Adrenal gland (tissue), 12 donors: ENCODE measurements around the gene SRSF11. TPM values are rescaled to one million over a fixed set of nuclear protein-coding genes. Genes with fewer than 3 reads are reported as not detected.

Source experiments
- DNase-seq, 7 donors: peaks; one replicate each; pipeline ENCODE4 v3.0.0-alpha.2; 2019 to 2020
- H3K27ac ChIP-seq, 5 donors: fragments of 200-600 bp; sonication (generic) in 4 of 5; 1 replicate in 3 of 5; 2 replicates in 2 of 5; pipeline versions ENCODE4 v1.5.1 to v1.8.0; 2016 to 2020; ENCODE audit warnings: mild to moderate bottlenecking in 1 of 5
- H3K27me3 ChIP-seq: fragments of 200-600 bp; 2 replicates; pipeline ENCODE4 v1.8.0; 2021
- H3K36me3 ChIP-seq, 2 donors: fragments of 200-600 bp; replicated peaks in 1 of 2; 1 replicate in 1 of 2; 2 replicates in 1 of 2; pipeline versions ENCODE4 v1.5.1 to v1.8.0; 2018 to 2022
- H3K4me1 ChIP-seq, 2 donors: fragments of 200-600 bp; replicated peaks in 1 of 2; 1 replicate in 1 of 2; 2 replicates in 1 of 2; pipeline versions ENCODE4 v1.5.1 to v1.8.0; 2018 to 2021
- H3K4me3 ChIP-seq, 4 donors: fragments of 200-600 bp; sonication (generic) in 3 of 4; one replicate each; pipeline ENCODE4 v1.5.1; 2016 to 2018
- H3K9me3 ChIP-seq, 3 donors: fragments of 200-600 bp; sonication (generic) in 1 of 3; replicated peaks in 1 of 3; 1 replicate in 2 of 3; 2 replicates in 1 of 3; pipeline versions ENCODE4 v1.5.1 to v1.8.0; 2016 to 2021
- POLR2A ChIP-seq, 2 donors: fragments of 450-650 bp; IDR thresholded peaks; one replicate each; pipeline ENCODE4 v1.6.1; 2017; ENCODE audit warnings: antibody characterized with exemption in 2 of 2, mild to moderate bottlenecking in 2 of 2, moderate library complexity in 1 of 2
- WGBS, 4 donors: extraction: QIAGEN DNeasy Blood & Tissue Kit in 2 of 4; methylation state at CpG; one replicate each; pipeline versions ENCODE4 v1.1.5 to v1.1.7; 2013 to 2017; 5-methylcytosine and 5-hydroxymethylcytosine counted together
- intact Hi-C, 2 donors: fragments of 100-400 bp; cut with DNase I; formaldehyde crosslinking; loops; one replicate each; pipeline versions ENCODE4 v1.14.1 to v1.15.0; 2022 to 2023
- polyA plus RNA-seq, 3 donors: library from polyadenylated mRNA; stranded (reverse); fragments of 200-250 nt in 2 of 3; fragments of 350-450 nt in 1 of 3; fragmentation: Illumina TruSeq in 1 of 3; extraction: RNeasy Lipid Tissue Mini Kit (QIAGEN cat#74804) in 1 of 3; gene quantifications; one replicate each; pipeline ENCODE4 v1.2.3, GENCODE V29; 2013 to 2014
- small RNA-seq, 2 donors: library from RNA; depleted of rRNA; stranded (forward); fragments of <200 nt; gene quantifications; one replicate each; pipeline ENCODE3, GENCODE V24; 2016
- total RNA-seq, 9 donors: library from RNA; depleted of rRNA in 4 of 9; stranded (reverse); fragments of >200 nt in 4 of 9; fragments of 120-200 nt in 1 of 9; fragmentation: NEBNext Ultra II Directional in 1 of 9; extraction: Animal tissue kit (Norgen Biotek cat#: 25700) in 1 of 9; gene quantifications; one replicate each; pipeline versions ENCODE4 v1.1.0 to v1.2.4, GENCODE V29; 2013 to 2023
- TF ChIP-seq, protein P1 (sequence below), 6 experiments: fragments of 450-650 bp in 4 of 6; fragments of 200-600 bp in 2 of 6; sonication (generic) in 1 of 6; IDR thresholded peaks; 1 replicate in 5 of 6; 2 replicates in 1 of 6; pipeline versions ENCODE4 v1.5.1 to v1.8.0; 2016 to 2021; ENCODE audit warnings: antibody characterized with exemption in 6 of 6, mild to moderate bottlenecking in 2 of 6, moderate library complexity in 1 of 6
- donor health status: healthy with polysubstance abuse.
- donor health status: Bipolar disorder and iron deficiency.
- donor health status: DM: yes; HTN: yes; CAD: no.
- donor health status: DM: no; HTN: no; CAD: no.
- donor health status: DM: no; HTN: no; CAD: no.
- donor health status: DM: yes; HTN: yes; CAD: no.

Gene SRSF11
- total and polyA plus RNA-seq, 12 donors: 43.3 to 276 (median 123) TPM

DNA sequence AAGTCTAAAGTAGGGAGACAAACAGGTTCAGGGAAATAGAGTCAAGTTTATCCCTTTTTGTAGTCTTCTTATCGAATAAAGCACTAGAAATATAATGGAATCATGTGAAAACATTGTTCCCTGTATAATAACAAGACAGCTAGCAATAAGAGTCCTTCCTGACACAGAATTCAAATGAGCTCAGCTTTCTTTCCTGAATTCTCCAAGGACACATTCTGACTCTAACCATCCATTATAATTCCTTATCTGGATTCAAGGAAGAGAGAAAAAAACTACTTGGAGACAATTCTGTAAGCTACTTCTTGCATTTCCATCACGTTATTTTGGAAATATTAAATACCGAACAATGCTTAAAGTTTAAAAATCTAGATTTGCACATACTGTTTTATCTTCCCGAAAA, 74.6 kb downstream of the SRSF11 start:
- no peaks in the 10 kb centered on the region for H3K4me1 ChIP-seq
- peaks cover 0 to 35% of the 10 kb centered on the region in 2 donors for H3K36me3 ChIP-seq
- WGBS, 4 donors: 72 to 79% (median 76%) methylated on average over 4 of the region's 4 CpGs
- H3K27ac ChIP-seq: no peak overlapping the region
- intact Hi-C loops: no loop called here
- H3K27me3 ChIP-seq: no peaks in the 10 kb centered on the region
- DNase-seq: no peak
- no peak overlapping the region for H3K4me3 ChIP-seq
- TF ChIP-seq, protein P1, sequence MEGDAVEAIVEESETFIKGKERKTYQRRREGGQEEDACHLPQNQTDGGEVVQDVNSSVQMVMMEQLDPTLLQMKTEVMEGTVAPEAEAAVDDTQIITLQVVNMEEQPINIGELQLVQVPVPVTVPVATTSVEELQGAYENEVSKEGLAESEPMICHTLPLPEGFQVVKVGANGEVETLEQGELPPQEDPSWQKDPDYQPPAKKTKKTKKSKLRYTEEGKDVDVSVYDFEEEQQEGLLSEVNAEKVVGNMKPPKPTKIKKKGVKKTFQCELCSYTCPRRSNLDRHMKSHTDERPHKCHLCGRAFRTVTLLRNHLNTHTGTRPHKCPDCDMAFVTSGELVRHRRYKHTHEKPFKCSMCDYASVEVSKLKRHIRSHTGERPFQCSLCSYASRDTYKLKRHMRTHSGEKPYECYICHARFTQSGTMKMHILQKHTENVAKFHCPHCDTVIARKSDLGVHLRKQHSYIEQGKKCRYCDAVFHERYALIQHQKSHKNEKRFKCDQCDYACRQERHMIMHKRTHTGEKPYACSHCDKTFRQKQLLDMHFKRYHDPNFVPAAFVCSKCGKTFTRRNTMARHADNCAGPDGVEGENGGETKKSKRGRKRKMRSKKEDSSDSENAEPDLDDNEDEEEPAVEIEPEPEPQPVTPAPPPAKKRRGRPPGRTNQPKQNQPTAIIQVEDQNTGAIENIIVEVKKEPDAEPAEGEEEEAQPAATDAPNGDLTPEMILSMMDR (IDR thresholded peaks at IDR 0.05): no peak
- TF ChIP-seq POLR2A (IDR thresholded peaks at IDR 0.05): no peak
- no peaks in the 10 kb centered on the region for H3K9me3 ChIP-seq

DNA sequence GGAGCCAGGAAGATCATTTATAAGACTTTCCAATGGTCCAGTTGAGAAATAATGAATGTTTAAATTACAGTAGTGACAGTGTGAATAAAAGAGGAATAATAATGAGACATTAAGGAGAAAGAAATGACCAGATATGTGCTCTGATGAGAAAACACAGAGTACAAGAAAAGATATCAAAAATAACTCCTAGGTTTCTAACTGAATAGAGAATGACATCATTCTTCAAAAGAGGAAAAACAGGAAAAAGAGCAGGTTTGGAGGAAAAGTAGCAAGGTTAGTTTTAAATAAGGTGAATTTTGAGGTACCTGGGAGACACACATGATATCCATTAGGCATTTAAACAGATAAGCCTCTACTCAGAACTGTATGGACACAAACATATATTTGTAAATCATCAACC, 78.3 kb downstream of the SRSF11 start:
- no peaks in the 10 kb centered on the region for H3K27me3 ChIP-seq
- H3K4me3 ChIP-seq: no peak overlapping the region
- intact Hi-C loops: no loop called here
- DNase-seq: no peak
- H3K36me3 ChIP-seq: peaks cover 0 to 12% of the 10 kb centered on the region in 2 donors
- TF ChIP-seq, protein P1 (IDR thresholded peaks at IDR 0.05): no peak
- no peak for TF ChIP-seq POLR2A (IDR thresholded peaks at IDR 0.05)
- no peaks in the 10 kb centered on the region for H3K4me1 ChIP-seq
- no peak overlapping the region for H3K27ac ChIP-seq
- H3K9me3 ChIP-seq: no peaks in the 10 kb centered on the region

Small RNAs within 50 kb of the gene (small RNA-seq; reads per million reads assigned to genes)
- gene RN7SL242P: 0 reads per million in 2 donors

Other genes starting within 250 kb of the SRSF11 start
- gene LRRC40, start 15.8 kb upstream of the SRSF11 start, total RNA-seq: 10 to 100 TPM in 6 of 9 donors, 1 to 10 TPM in 3; 7.2 to 18.7 (median 12.1) TPM
- 10 to 100 TPM in 1 of 3 donors, 1 to 10 TPM in 2; 5.8 to 14.0 (median 9.1) TPM for gene LRRC40, start 15.8 kb upstream of the SRSF11 start, polyA plus RNA-seq
- 10 to 100 TPM in 8 of 9 donors, 1 to 10 TPM in 1; 8.0 to 30.8 (median 21.1) TPM for gene ANKRD13C, start 133.3 kb downstream of the SRSF11 start, total RNA-seq
- gene ANKRD13C, start 133.3 kb downstream of the SRSF11 start, polyA plus RNA-seq: 10 to 100 TPM in 2 of 3 donors, 1 to 10 TPM in 1; 8.3 to 27.2 (median 11.3) TPM
- 10 to 100 TPM in 2 of 9 donors, 1 to 10 TPM in 6, under 1 TPM in 1; 0.97 to 27.6 (median 5.2) TPM for gene CTH, start 189.9 kb downstream of the SRSF11 start, total RNA-seq
- gene CTH, start 189.9 kb downstream of the SRSF11 start, polyA plus RNA-seq: 10 to 100 TPM in 1 of 3 donors, 1 to 10 TPM in 2; 3.2 to 65.0 (median 7.4) TPM